ENCODE measurements around the gene SFTPD. TPM values are rescaled to one million over a fixed set of nuclear protein-coding genes. Genes with fewer than 3 reads are reported as not detected.

The SFTPD gene
- polyA plus RNA-seq, 1 of the 3 experiments (the other 2 are of a cell fraction) = 0.03 TPM

GRCh38 chr10:79943871-79944270 lies 5.0 kb downstream of the SFTPD start:
- Histone ChIP-seq H3K9me2 (no peaks in the 10 kb centered on the region), H2AFZ (ENCODE audit: low read depth) (no peak overlapping the region), H3K36me3 (replicated peaks in 1 of 2; ENCODE audit: control insufficient read depth in 1 of 2, insufficient read depth in 2 of 2, low read length in 1 of 2) (no peaks in the 10 kb centered on the region), H3F3A (replicated peaks; ENCODE audit: insufficient read depth) (no peaks in the 10 kb centered on the region), H3K79me2 (ENCODE audit: insufficient read depth) (no peaks in the 10 kb centered on the region), H4K20me1 (ENCODE audit: insufficient read depth) (no peaks in the 10 kb centered on the region), H3K4me3 (ENCODE audit: low read depth in 2 of 2, low read length in 1 of 2) (no peak overlapping the region), H3K9me3 (no peaks in the 10 kb centered on the region), H3K4me2 (no peak overlapping the region), H3K9ac (no peak overlapping the region), H3K4me1 (ENCODE audit: control insufficient read depth in 1 of 2, insufficient read depth in 2 of 2, low read depth in 1 of 2, low read length in 1 of 2) (no peaks in the 10 kb centered on the region; a peak in 1 of 4 replicates), H3K27me3 (ENCODE audit: insufficient read depth) (peaks cover 6% of the 10 kb centered on the region; the same call in 1 of the 2 replicates), H3K27ac (ENCODE audit: low read depth in 2 of 2, low read length in 1 of 2) (no peak overlapping the region)
- TF ChIP-seq FOXJ3 (CRISPR knock-in tag; IDR thresholded peaks at IDR 0.05) (no peak), MXI1 (IDR thresholded peaks at IDR 0.05; ENCODE audit: low read depth, low read length) (no peak), EP300 (IDR thresholded peaks at IDR 0.05; ENCODE audit: borderline replicate concordance in 1 of 2, low read depth in 1 of 2, low read length in 1 of 2) (no peak), IRF3 (IDR thresholded peaks at IDR 0.05; ENCODE audit: low read depth, low read length) (no peak), RFX5 (IDR thresholded peaks at IDR 0.05; ENCODE audit: low read length) (no peak), POLR2AphosphoS5 (IDR thresholded peaks at IDR 0.05; ENCODE audit: low read depth, low read length) (no peak), GATA2 (CRISPR knock-in tag; IDR thresholded peaks at IDR 0.05) (no peak), CTCF (IDR thresholded peaks at IDR 0.05) (no peak), MAX (IDR thresholded peaks at IDR 0.05; ENCODE audit: low read depth) (no peak), TEAD4 (IDR thresholded peaks at IDR 0.05; ENCODE audit: borderline replicate concordance, insufficient read depth) (no peak), USF1 (IDR thresholded peaks at IDR 0.05; ENCODE audit: borderline replicate concordance, low read depth) (no peak), TCF12 (IDR thresholded peaks at IDR 0.05) (no peak), MEF2A (IDR thresholded peaks at IDR 0.05; ENCODE audit: borderline replicate concordance, low read depth) (no peak)
- POLR2A ChIA-PET = no interaction called here
- 72% methylated on average over 2 of the region's 2 CpGs for WGBS (ENCODE audit: low lambda C conversion rate)
- CTCF ChIA-PET = interaction anchor here (1.6 kb wide), 1 partner anchor 37 kb away, joined by 4 read pairs; no protein-coding TSS in a partner anchor
- no peak for DNase-seq
